NCI-H1436 treated with DMSO at 0.1 percent for 48 hours (cell line): ENCODE results near the gene ENAH.
"Not testable (repeated sequence)": the region's sequence is repeated elsewhere in the genome, so short reads cannot be mapped to it uniquely, and the experiment has no call there.

ENCODE experiments used
- DNase-seq: peaks from one replicate; lab custom pipeline; 2025; lab: John Stamatoyannopoulos, UW

ENAH gene

DNA sequence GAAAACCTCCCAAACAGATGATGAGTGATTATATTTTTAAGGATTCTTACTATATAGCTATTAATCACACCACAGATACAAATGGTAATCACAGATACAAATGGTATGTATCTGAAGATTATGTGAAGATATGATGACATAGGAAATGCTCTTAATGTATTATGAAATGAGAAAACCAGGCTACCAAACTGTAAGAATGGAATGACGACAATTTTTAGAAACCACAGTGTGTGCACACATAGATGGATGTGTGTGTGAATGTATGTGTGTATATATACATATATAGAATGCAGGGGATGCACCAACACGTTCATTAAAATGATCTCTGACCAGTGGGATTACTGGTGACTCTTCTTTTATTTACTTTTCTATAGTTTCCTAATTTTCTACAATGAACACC lies 21.5 kb upstream of the ENAH start:
- DNase-seq, result no peak

DNA sequence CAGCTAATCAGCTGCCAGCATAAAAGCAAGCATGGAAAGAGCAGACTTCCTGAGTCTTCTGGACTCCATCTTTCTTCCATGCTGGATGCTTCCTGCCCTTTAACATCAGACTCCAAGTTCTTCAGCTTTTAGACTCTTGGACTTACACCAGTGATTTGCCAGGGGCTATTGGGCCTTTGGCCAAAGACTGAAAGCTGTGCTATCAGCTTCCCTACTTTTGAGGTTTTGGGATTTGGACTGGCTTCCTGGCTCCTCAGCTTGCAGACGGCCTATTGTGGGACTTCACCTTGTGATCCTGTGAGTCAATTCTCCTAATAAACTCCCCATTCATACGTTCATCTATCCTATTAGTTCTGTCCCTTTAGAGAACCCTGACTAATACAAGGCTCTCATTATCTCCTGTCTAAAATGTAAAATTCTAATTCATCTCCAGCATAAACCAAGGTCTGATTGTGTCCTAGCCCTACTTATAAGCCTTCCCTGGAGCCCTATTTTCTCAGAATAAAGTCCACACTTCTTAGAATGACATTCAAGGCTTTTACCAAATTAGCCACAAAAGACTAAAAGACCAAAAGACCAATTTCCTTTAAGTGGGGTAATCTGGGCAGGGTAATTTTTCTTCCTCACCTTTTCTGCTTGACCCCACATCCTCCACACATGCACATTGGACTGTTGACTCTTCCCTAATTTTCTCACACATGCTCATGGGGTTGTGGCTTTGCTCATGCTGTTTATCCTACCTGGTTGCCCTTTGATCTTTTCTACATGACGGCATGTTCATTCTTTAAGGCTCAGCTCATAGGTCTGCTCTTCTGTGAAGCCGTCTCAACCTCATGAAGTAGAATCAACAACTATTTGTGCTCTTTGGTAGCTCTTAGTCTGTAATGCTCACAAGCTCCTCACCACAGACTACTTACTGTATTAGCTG lies 18.1 kb upstream of the ENAH start:
- DNase-seq, result no peak

- no peak for DNase-seq
Measured at GRCh38 chr1:225670356-225670755, 17.4 kb upstream of the ENAH start.

- no peak for DNase-seq
Measured at GRCh38 chr1:225668222-225668621, 15.3 kb upstream of the ENAH start.

GRCh38 chr1:225667362-225667761 lies 14.4 kb upstream of the ENAH start:
- DNase-seq, result no peak

DNA sequence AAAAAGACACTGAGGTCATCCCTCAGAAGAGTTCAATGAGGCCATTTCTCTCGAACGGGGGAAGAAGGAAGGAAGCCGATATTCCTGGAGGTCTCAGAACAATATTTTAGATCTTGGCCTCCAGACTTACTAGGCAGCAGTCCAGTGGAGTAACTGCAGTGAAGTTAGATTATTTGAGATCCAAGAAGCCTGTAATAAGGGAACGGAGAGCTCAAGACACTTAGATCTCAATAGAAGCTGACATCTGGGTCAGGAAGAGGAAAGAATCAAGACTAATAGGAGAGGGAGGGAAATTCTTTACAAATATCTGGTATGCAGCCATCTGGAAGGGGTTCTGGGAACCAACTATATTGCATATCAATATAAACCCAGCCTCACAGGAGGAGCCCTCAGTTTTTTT lies 13.6 kb upstream of the ENAH start:
- DNase-seq, result no peak

DNA sequence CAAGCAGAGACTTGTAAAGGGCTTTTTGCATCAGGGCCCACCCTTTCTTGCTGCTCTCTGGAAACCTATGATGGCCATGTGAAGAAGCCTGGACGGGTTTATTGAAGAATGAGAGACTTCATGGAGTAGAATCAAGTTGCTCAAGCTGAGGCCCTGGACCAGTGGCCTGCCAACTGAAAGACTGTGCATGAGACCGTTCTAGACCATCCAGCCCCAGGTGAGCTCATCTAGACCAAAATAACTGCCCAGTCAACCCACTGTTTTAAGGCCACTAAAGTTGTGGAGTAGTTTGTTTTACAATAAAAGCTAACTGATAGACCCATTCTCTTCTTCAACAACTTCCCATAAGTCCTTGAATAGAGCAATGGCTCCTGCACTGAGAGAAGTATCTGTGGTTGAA lies 11.8 kb upstream of the ENAH start:
- no peak for DNase-seq

DNA sequence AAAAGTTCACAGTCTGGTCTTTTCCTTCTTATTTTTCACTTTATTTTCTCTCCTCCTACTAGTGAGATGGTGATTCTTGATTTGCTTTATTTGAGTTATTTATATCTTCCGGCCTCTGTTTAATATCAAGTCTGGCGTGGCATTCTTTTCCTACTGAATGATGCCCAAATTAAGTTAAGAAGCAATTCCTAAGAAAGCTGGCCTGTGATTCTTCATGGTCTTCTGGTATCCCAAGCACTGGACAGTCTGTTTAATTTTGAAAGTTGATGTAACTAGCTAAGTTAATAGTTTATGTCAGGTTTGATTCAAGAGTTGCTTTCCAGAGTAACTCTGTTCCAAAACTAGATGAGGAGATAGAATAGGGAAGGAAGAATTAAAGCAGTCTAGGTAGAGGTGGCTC lies 9.2 kb upstream of the ENAH start:
- no peak for DNase-seq

DNA sequence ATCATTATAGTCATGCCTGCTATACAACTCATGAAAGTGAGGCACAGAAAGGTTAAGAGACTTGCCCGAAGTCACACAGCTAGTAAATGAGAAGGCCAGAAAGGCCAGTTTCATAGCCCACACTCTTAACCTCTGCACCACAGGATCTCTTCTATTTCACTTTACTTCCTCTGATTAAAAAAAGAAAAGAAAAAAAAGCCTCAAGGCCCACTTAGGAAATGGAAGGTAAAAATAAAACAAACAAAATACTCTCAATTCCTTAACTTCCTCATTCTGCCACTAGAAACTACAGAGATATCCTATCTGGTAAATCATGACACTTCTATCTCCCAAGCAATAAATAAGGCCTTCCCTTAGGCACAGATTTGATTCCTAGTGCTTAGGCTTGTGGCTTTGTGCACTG lies 7.6 kb upstream of the ENAH start:
- no peak for DNase-seq

DNA sequence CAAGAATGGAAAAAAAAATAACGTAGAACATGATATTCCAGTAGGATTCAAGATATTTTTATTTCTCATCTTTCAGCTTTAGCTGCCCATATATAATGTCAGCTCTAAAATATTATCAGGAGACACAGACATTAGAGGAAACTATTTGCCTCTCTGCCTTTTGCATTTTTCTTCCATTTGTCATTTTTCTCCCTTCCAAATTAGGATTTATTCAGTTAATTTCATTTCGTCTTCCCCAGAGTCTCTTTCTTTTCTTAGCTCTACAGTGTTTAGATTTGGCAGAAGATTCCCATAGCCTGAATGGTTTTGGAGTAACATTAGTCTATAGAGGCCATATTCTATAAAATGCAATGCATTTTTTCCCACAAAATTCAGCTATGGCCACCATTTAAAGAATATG lies 5.1 kb upstream of the ENAH start:
- no peak for DNase-seq

GRCh38 chr1:225657462-225657989 lies 4.6 kb upstream of the ENAH start:
- DNase-seq, result no peak

DNA sequence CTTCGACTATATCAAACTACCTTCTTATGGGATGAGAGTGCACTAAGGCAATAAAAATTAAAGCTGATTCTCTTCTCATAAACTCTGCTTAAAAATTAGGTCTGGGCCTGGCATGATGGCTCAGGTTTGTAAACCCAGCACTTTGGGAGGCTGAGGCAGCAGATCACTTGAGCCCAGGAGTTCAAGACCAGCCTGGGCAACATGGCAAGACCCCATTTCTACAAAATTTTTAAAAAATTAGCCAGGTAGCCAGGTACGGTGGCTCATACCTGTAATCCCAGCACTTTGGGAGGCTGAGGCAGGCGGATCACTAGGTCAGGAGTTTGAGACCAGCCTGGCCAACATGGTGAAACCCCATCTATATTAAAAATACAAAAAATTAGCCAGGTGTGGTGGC lies 3.3 kb upstream of the ENAH start:
- not testable (repeated sequence) for DNase-seq

GRCh38 chr1:225655509-225656258 lies 2.8 kb upstream of the ENAH start:
- no peak for DNase-seq

DNA sequence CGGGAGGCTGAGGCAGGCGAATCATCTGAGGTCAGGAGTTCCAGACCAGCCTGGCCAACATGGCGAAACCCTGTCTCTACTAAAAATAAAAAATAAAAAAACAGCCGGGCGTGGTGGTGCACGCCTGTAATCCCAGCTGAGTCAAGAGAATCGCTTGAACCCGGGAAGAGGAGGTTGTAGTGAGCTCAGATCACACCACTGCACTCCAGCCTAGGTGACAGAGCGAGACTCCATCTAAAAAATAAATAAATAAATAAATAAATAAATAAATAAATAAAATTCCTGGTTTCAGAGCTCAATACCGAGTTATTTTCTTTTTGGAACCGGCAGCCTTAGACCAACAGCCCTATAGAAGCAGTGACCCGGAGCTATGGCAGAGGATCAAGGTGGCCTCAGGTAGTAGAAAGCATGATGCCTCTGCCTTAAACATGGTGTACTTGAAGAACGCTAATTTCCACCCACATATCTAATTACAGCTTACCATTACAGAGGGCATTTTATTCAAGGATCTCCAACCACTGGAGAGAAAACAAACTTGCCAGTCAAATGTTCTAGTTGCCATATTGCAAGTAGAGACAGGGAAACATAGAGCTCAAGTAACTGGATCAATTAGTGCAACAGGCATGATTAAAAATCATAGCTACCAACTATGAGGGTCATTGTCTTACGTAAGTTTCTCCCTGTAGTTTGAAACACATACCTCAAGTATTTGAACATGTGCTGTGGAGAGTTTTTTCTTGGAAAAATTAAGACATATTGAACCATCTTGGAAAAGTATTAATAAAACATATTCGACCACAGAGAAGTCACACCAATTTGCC lies 2.0 kb upstream of the ENAH start:
- DNase-seq, result no peak

GRCh38 chr1:225654277-225654597 lies 1.3 kb upstream of the ENAH start:
- DNase-seq, result no peak

GRCh38 chr1:225653463-225654276 lies 747 bp upstream of the ENAH start:
- no peak for DNase-seq

DNA sequence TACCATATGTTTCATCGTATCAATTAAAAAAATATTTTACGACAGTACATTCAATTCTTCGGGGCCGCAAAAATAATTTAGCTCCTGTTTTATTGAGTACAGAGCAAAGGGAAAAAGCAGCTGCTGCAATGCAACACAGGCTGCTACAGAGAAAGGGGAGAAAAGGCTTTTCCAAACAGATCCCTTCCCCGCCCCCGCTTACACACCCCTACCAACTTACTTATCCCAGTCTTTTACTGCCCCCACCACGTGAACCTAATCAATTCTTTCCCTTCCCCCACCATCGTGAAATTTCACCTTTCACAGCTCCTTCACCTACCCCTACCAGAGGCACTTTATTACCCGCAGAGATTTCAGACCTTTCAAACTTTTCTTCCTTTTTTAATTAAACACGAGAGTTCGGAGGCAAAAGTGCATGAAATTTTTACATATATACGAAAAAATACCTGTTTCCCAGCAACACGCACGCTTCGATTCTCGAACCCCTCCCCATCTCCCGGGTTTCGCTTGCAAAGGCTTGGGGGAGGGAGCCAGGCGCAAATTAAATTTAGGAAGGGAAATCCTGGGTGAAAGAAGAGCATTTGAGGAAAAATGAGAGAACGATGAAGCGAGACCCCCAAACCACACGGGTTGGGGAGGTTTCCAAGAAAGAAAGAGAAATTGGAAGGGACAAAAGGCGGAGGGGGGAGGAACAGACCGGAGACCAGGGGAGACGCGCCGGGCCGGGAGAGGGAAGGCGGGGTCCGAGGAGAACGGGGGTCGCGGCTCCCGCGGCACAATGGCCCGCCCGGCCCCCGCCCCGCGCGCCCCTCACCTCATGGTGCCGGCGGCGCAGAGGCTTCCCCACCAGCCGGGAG lies 823 bp downstream of the ENAH start:
- no peak for DNase-seq

DNA sequence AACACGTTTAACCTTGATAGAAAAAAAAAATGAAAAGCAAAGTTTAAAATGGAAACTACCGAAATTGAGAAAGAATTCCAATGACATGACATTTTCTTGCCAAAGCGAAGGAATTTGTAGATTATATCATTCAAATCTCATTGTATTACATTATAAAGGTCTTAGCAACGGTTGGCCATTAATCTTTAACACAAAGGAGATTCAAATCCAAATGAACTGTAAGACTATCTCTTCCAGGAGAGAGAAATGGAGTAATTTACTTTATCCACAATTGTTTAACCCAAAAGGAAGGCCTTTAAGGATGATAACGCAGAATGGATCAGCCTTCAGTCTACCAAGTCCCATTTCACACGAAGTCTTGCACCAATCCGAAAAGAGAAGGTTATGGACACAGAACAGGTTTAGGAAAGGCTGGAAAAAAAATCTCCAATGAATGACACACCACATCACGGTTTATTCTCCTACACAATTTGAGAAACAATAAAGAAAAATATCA lies 1.5 kb downstream of the ENAH start:
- no peak for DNase-seq

GRCh38 chr1:225650179-225650578 lies 2.7 kb downstream of the ENAH start:
- DNase-seq, result no peak

- no peak for DNase-seq
Measured at GRCh38 chr1:225645194-225645895, 7.6 kb downstream of the ENAH start.
